ENCODE results near the gene CNBP. TPM values are rescaled to one million over a fixed set of nuclear protein-coding genes. Genes with fewer than 3 reads are reported as not detected.

CNBP gene
- total RNA-seq, 2 experiments from 2014 or later: 263 to 270 TPM

GRCh38 chr3:129123314-129124060 is 60.2 kb downstream of the CNBP start:
- DNase-seq: no peak

GRCh38 chr3:129122412-129123011 is 61.2 kb downstream of the CNBP start:
- no peaks in the 10 kb centered on the region for H3K27me3 Mint-ChIP-seq
- H3K9me3 Mint-ChIP-seq: no peaks in the 10 kb centered on the region
- peaks cover 33% of the 10 kb centered on the region for H3K36me3 Mint-ChIP-seq (ENCODE audit: low read depth)
- no peak for DNase-seq
- peak overlapping the region; percentile 63 for H3K4me3 Mint-ChIP-seq
- H3K4me1 Mint-ChIP-seq: peaks cover 31% of the 10 kb centered on the region
- ChIA-PET POLR2A (interaction anchor here (0.6 to 0.9 kb wide), 2 partner anchors 69 to 108 kb away, joined by 3 to 4 read pairs; no protein-coding TSS in a partner anchor), CTCF (interaction anchor here (1.0 to 2.3 kb wide), 13 partner anchors 9 to 152 kb away, joined by 3 to 13 read pairs (median 4); partner anchors contain the start of gene ISY1)
- peak overlapping the region; percentile 81 for H3K27ac Mint-ChIP-seq

More at GRCh38 chr3:129123314-129124060, 60.2 kb downstream of the CNBP start:
- Mint-ChIP-seq H3K4me1 (peaks cover 22% of the 10 kb centered on the region), H3K27me3 (no peaks in the 10 kb centered on the region), H3K9me3 (no peaks in the 10 kb centered on the region), H3K27ac (peak overlapping the region; percentile 81), H3K4me3 (peak overlapping the region; percentile 3), H3K36me3 (ENCODE audit: low read depth) (peaks cover 24% of the 10 kb centered on the region)
- ChIA-PET POLR2A (no interaction called here), CTCF (interaction anchor here (0.5 to 2.3 kb wide), 11 partner anchors 8 to 153 kb away, joined by 3 to 8 read pairs (median 4); no protein-coding TSS in a partner anchor)

- Mint-ChIP-seq H3K27ac (peak within 1 kb of the TSS; percentile 98), H3K4me1 (peaks cover 36% of the 10 kb centered on the region), H3K36me3 (ENCODE audit: low read depth) (peaks cover 38% of the 10 kb centered on the region), H3K9me3 (no peaks in the 10 kb centered on the region), H3K27me3 (no peaks in the 10 kb centered on the region), H3K4me3 (peak within 1 kb of the TSS; percentile 92)
- POLR2A ChIA-PET: interaction anchor here (0.9 to 1.2 kb wide), 2 partner anchors 54 to 68 kb away, joined by 3 read pairs; no protein-coding TSS in a partner anchor
- CTCF ChIA-PET: interaction anchor here (0.6 to 2.3 kb wide), 14 partner anchors 9 to 130 kb away, joined by 3 to 13 read pairs (median 4); partner anchors contain the start of gene ISY1
- DNase-seq: peak; percentile 84
These were observed 61.8 kb downstream of the CNBP start, which contains the start of gene RAB43 for GRCh38 chr3:129121792-129122411. Gene RAB43, minus strand, starts transcription at chr3:129121804. Its CDS starts 315 bp downstream, at chr3:129121489.

GRCh38 chr3:129121016-129121791 is 62.5 kb downstream of the CNBP start:
- H3K4me3 Mint-ChIP-seq: peak overlapping the region; percentile 92
- no peaks in the 10 kb centered on the region for H3K9me3 Mint-ChIP-seq
- H3K4me1 Mint-ChIP-seq: peaks cover 43% of the 10 kb centered on the region
- DNase-seq: peak; percentile 42
- peaks cover 44% of the 10 kb centered on the region for H3K36me3 Mint-ChIP-seq (ENCODE audit: low read depth)
- ChIA-PET POLR2A (interaction anchor here (0.6 to 1.3 kb wide), 7 partner anchors 52 to 195 kb away, joined by 3 to 6 read pairs (median 3); a partner anchor contains a TSS), CTCF (interaction anchor here (0.6 to 2.4 kb wide), 18 partner anchors 10 to 275 kb away, joined by 3 to 13 read pairs (median 4); partner anchors contain the start of gene ISY1)
- H3K27me3 Mint-ChIP-seq: no peaks in the 10 kb centered on the region
- H3K27ac Mint-ChIP-seq: peak overlapping the region; percentile 98

GRCh38 chr3:129120254-129121004 is 63.3 kb downstream of the CNBP start:
- Mint-ChIP-seq H3K27ac (peak overlapping the region; percentile 98), H3K4me3 (peak overlapping the region; percentile 92), H3K4me1 (peaks cover 49% of the 10 kb centered on the region), H3K36me3 (ENCODE audit: low read depth) (peaks cover 50% of the 10 kb centered on the region), H3K9me3 (no peaks in the 10 kb centered on the region), H3K27me3 (no peaks in the 10 kb centered on the region)
- ChIA-PET CTCF (interaction anchor here (0.6 to 4.7 kb wide), 12 partner anchors 10 to 274 kb away, joined by 3 to 22 read pairs (median 5); partner anchors contain the start of gene ISY1), POLR2A (interaction anchor here (0.6 to 1.3 kb wide), 6 partner anchors 51 to 195 kb away, joined by 3 to 6 read pairs (median 3); a partner anchor contains a TSS)
- DNase-seq: peak; percentile 97

GRCh38 chr3:129119365-129120100 is 64.2 kb downstream of the CNBP start:
- ChIA-PET CTCF (interaction anchor here (0.7 to 4.7 kb wide), 6 partner anchors 17 to 241 kb away, joined by 3 to 22 read pairs (median 8); no protein-coding TSS in a partner anchor), POLR2A (interaction anchor here (1.0 to 1.3 kb wide), 2 partner anchors 51 to 92 kb away, joined by 3 read pairs; no protein-coding TSS in a partner anchor)
- Mint-ChIP-seq H3K27ac (peak overlapping the region; percentile 98), H3K4me3 (peak overlapping the region; percentile 92), H3K9me3 (no peaks in the 10 kb centered on the region), H3K4me1 (peaks cover 55% of the 10 kb centered on the region), H3K27me3 (no peaks in the 10 kb centered on the region), H3K36me3 (ENCODE audit: low read depth) (peaks cover 55% of the 10 kb centered on the region)
- DNase-seq: peak; percentile 40

GRCh38 chr3:129118745-129119144 is 65.0 kb downstream of the CNBP start:
- Mint-ChIP-seq H3K36me3 (ENCODE audit: low read depth) (peaks cover 63% of the 10 kb centered on the region), H3K4me3 (peak overlapping the region; percentile 92), H3K9me3 (no peaks in the 10 kb centered on the region), H3K27me3 (no peaks in the 10 kb centered on the region), H3K4me1 (peaks cover 63% of the 10 kb centered on the region), H3K27ac (peak overlapping the region; percentile 98)
- CTCF ChIA-PET: interaction anchor here (0.6 to 4.7 kb wide), 8 partner anchors 16 to 438 kb away, joined by 3 to 22 read pairs (median 4); no protein-coding TSS in a partner anchor
- DNase-seq: peak; percentile 76
- POLR2A ChIA-PET: interaction anchor here (0.7 kb wide), 1 partner anchor 56 kb away, joined by 3 read pairs; no protein-coding TSS in a partner anchor

Other genes with a start within 250 kb of the CNBP start
- under 1 TPM in 1 of 2 experiments, not detected in 1; 0.10 TPM for gene CFAP92, start 189.8 kb downstream of the CNBP start, total RNA-seq
- gene EFCC1, start 182.6 kb downstream of the CNBP start, total RNA-seq: under 1 TPM in 1 of 2 experiments, not detected in 1; 0.07 TPM
- gene GP9, start 123.1 kb downstream of the CNBP start, total RNA-seq: not detected
- gene RAB43, start 62.1 kb downstream of the CNBP start, total RNA-seq: 10 to 100 TPM; 52.0 to 59.1 TPM
- 10 to 100 TPM; 56.9 to 60.9 TPM for gene ISY1, start 22.8 kb downstream of the CNBP start, total RNA-seq
- 100 to 1,000 TPM; 110 to 136 TPM for gene COPG1, start 65.7 kb upstream of the CNBP start, total RNA-seq
- 10 to 100 TPM; 45.5 to 51.2 TPM for gene HMCES, start 95.0 kb upstream of the CNBP start, total RNA-seq
- under 1 TPM; 0.69 TPM for gene EFCAB12, start 244.7 kb upstream of the CNBP start, total RNA-seq